GM21528 (cell line): ENCODE results near the gene SLC35B2.
"Not testable (repeated sequence)": the region's sequence is repeated elsewhere in the genome, so short reads cannot be mapped to it uniquely, and the experiment has no call there.

ENCODE experiments used
- ATAC-seq: cut with Tn5 transposase; IDR thresholded peaks from one replicate; pipeline ENCODE4 v1.9.1; 2021; ENCODE audit warnings: mild to moderate bottlenecking, moderate library complexity; ENCODE audit not compliant: unreplicated experiment, low FRiP score

Gene SLC35B2

DNA sequence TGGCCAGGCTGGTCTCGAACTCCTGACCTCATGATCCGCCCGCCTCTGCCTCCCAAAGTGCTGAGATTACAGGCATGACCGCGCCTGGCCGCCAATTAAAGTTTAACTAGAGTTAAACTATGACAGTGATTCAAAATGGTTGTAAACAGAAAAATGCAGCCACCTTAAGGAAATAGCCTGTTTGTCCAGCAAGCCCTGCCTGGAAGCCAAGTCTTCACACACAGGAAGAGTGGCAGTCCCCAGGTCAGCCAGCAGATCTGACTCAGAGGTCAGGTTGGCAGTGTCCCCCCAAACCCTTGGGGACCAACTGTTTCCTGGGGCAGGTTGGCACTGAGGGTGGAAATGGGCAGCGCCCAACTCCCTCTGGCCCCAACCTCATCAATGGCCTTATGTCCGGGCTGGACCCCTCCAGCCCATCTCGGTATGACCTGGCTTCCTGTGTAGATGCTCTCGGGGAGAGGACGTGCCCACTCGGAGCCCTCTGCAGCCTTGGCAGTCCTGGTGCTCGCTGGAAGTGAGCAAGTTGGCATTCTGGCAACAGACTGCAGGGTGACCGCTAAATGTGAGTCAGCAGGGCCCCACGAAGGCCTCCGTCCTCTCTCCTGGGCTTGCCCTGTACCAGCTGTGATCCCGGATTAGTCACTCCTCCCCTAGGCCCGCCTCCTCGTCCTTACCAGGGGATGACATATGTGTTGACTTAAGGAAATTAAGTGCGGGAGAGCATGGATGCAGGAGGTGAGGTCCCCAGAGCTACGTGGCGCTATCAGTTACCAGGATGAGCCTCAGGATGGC lies 20.1 kb downstream of the SLC35B2 start:
- ATAC-seq: peak; percentile 54

DNA sequence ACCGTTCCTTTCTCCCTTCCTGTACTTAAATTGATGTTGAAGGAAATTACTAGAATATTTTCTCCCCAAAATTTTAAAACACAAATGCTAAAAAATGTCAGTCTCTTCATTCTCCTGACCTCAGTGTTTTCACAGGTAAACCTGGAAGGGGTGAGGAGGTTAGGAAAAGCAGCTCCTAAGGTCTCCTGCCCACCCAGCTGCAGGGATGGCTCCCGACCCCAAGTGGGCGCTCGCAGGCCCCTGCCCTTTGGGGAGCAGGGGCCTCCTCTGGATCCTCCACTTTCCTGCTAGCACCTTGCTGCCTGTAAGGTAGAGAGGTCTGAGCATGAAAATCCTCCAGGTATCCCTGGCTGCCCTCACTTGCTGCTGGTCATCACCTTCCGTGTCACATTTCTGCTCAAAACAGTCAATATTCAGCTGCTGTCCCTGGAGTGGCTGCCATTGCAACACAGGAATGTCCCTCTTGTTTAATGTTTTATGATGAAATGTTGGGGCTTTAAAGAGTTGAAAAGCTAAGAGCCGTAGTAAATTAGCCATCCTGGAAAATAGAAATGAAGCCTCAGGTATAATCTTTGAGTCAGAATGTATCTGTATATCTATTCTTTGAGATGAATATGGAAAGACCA lies 21.3 kb downstream of the SLC35B2 start:
- no peak for ATAC-seq

DNA sequence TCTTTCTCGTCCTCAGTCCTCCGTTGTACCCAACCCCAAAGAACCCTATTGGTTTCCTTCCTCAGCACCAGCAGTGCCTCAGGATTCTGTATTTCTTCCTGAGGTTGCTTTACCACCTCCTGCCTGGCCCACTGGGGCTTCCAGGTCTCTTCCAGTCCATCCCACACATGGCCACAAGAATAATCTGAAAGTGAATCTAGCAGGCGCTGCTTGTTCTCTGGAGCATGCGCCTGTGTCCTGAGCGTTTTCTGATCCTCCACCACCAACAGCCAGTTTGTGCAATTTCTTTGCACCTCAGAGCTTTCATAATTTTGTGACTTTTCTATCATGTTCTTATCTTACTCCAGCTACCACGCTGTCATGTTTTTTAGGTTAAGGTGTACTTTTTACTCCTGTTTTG lies 22.1 kb downstream of the SLC35B2 start:
- ATAC-seq: no peak

DNA sequence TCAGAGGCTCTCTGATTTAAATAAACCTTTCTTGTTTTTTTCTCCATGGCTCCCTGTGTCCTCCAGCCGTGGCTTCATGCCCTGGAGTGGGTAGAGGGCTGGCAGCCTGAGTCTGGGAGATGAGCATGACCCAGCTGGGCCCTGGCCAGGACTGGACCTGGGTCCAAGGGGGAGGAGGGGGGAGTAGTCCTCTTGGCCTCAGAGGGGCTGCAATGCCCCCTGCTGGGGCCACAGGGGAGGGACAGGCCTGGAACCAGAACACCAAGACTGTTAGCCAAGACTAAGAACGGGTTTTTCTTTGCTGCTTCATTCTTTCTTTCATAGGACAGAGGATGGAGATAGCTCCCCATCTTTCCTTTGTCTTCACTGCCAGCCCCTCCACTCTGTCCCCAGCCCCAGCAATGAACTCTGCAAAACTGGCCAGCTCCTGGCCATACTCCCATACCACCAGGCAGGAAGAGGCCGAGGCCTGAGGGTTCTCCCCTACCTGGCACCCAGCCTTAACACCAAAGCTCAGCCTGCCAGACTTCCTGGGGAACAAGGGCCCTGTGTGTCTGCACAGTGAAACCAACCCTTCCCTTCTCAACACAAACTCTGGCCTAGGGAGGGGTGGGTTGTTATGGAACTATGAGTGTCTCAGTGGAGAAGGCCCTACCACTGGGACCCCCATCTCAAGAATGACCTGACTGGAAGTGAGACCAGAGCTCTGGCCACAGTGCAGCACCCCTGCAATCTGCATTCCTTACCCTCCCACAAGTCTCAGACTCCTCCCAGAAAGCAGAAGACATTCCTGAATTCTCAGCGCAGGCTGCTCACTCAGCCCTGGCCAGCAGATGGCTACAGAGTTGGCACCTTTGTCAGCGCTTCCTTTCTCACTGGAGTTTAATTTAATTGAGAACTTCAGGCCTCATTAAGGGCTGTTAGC lies 23.0 kb downstream of the SLC35B2 start:
- no peak for ATAC-seq

DNA sequence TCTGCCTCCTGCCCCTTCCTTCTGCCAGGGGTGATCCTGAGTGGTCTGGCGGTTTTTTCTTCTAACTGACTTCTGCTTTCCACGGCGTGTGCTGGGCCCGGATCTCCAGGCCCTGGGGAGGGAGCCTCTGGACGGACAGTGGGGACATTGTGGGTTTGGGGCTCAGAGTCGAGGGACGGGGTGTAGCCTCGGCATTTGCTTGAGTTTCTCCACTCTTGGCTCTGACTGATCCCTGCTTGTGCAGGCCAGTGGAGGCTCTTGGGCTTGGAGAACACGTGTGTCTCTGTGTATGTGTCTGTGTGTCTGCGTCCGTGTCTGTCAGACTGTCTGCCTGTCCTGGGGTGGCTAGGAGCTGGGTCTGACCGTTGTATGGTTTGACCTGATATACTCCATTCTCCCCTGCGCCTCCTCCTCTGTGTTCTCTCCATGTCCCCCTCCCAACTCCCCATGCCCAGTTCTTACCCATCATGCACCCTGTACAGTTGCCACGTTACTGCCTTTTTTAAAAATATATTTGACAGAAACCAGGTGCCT lies 23.7 kb downstream of the SLC35B2 start:
- no peak for ATAC-seq

DNA sequence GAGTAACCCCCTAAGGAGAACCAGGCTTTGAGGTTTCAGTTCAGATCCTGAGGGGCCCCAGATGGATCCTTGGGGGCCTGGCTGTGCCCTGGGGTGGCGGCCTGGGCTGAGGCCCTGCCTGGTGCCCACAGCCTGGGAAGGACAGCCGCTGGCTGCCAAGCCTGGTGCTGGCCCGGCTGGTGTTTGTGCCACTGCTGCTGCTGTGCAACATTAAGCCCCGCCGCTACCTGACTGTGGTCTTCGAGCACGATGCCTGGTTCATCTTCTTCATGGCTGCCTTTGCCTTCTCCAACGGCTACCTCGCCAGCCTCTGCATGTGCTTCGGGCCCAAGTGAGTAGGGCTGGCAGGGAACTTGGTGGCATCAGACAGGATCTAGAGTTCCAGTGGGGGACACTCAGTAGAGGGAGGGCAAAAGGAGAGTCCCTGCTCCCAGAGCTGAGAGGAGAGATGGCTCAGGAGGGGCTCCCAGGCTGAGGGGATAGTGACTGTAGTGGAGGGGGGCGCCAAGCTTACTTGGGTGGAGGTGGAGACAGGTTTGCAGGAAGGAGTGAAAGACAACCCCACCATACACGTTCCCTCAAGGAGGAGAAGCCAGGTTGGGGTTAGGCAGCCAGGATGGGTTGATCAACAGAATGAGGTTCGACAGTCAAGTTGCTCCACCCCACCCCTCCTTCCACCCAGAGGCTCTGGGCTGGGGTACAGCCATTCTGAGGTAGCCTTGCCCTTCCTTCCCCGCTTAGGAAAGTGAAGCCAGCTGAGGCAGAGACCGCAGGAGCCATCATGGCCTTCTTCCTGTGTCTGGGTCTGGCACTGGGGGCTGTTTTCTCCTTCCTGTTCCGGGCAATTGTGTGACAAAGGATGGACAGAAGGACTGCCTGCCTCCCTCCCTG lies 24.4 kb downstream of the SLC35B2 start:
- ATAC-seq: no peak

DNA sequence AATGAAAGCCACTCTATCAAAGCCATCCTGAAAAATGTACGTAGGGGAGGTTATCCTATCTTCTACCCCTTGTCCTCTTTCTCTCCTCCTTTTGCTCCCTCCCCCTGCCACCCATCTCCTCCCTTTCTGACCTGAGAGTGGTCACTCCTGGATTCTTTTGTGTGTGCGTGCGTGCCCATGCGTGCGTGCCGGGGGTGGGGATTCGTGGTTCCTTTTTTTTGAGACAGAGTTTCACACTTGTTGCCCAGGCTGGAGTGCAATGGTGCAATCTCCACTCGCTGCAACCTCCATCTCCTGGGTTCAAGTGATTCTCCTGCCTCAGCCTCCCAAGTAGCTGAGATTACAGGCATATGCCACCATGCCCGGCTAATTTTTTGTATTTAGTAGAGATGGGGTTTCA lies 25.9 kb downstream of the SLC35B2 start:
- ATAC-seq: not testable (repeated sequence)

DNA sequence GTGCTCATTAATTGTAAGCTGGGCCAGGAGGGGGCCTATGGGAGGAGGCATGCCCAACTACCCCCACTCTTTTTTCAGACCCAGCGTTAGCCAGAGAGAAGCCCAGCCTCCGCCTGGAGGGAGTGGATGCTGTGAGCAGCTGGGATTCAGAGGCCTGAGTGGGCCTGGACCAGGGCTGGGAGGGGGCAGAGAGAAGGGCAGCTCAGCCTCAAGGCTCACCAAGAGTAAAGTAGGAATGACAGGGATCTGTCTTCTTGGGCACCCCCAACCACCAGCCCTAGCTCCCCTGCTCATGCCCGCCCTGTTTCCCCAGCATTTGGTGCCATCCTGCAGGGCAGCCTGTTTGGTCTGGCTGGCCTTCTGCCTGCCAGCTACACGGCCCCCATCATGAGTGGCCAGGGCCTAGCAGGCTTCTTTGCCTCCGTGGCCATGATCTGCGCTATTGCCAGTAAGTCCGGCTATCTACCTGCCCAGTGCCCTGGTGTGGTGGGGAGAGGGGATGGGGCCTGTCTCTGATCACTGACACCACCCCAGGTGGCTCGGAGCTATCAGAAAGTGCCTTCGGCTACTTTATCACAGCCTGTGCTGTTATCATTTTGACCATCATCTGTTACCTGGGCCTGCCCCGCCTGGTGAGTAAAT lies 27.2 kb downstream of the SLC35B2 start:
- ATAC-seq: no peak

DNA sequence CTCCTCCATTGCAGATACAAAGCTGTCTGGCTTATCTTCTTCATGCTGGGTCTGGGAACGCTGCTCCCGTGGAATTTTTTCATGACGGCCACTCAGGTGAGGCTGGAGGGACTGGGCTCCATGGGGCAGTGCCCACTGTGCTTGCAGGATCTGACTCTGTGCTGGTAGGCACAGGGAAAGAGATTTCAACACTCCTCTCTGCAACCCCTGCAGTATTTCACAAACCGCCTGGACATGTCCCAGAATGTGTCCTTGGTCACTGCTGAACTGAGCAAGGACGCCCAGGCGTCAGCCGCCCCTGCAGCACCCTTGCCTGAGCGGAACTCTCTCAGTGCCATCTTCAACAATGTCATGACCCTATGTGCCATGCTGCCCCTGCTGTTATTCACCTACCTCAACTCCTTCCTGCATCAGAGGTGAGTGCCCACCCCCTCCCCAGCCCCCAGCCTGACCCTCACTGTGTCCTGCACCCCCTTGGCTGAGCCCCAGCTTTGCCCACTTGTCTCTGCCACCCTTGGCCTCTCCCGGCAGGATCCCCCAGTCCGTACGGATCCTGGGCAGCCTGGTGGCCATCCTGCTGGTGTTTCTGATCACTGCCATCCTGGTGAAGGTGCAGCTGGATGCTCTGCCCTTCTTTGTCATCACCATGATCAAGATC lies 27.8 kb downstream of the SLC35B2 start:
- no peak for ATAC-seq

DNA sequence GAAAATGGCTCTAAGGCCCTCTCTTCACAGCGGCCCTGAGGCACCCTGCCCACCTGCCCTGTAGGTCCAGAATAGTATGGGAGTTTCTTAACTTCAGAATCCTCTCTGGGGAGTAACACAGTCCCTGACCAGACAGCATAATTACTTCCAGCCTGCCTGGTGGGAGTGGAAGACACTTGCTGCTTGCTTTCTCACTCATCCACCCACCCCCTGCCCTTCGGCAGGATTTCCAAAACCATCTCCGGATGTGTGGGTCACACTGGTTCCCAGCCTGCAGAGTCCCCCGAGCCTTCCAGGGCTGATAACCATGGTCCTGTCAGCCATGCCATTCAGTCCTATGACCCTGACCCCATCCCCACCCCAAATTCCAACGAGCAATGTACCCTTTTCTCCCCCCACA lies 28.5 kb downstream of the SLC35B2 start:
- no peak for ATAC-seq

DNA sequence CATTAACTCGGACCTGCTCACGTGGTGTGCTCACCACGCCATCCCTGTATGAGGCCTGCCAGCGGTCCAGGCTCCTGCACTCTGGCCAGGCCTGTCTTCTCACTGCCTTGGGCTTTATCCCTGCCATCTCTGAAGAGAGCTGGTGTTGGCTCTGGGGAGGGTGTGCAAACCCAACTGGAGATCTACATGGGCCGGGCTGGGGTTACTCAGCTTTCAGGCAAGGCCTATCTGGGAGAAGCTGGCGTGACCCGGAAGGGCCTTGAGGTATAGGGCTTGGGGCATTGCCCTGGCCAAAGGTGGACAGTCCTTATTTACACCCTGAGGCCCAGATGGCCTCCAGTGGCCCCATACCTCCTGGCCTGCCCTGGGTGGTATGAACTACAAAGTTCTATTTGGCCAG lies 28.9 kb downstream of the SLC35B2 start:
- no peak for ATAC-seq

DNA sequence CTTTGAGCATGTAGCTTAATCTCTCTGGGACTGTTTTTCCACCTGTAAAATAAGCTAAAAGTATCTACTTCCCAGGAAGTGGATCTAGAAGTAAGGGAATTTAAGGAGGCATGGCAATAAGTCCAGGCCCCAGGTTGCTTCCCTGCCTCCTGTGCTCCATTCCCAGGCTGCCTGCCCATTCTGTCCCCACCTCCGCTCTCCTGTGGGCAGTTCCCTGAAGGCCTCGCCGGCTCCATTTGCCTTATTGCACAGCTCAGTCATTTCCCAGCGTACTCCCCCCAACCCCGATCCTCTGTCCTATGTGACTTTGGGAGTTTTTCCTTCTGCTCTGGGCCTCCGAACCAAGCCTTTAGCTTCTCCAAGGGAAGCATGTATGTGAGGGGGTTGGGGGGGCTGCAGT lies 29.3 kb downstream of the SLC35B2 start:
- no peak for ATAC-seq

DNA sequence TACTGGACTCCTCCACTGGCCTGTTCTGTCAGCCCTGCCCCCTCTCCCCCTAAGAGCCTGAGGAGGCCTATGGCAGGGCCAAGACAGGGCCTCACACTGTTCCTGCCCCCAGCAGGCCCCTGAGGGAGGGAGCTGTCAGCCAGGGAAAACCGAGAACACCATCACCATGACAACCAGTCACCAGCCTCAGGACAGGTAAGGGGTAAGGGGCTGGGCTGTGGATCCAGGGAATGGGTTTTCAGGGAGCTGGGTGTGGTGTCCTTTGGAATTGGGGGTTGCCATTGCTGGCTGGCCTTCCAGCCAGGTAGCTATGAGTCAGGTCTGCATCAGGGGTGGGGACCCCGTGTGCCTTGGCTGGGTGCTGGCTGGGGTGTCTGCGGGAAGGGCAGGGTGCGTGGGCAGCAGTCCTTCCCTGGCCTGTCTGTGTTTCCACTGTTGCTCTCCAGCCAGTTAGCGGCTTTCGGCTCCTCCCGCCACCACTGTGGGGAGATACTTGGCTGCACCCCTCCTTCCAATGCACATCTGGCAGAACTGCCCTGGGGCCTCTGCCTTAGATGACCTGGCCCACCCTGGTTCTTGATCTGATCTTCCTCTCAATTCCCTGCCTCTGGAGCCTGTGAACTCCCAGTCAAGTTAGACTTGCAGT lies 30.1 kb downstream of the SLC35B2 start:
- no peak for ATAC-seq

DNA sequence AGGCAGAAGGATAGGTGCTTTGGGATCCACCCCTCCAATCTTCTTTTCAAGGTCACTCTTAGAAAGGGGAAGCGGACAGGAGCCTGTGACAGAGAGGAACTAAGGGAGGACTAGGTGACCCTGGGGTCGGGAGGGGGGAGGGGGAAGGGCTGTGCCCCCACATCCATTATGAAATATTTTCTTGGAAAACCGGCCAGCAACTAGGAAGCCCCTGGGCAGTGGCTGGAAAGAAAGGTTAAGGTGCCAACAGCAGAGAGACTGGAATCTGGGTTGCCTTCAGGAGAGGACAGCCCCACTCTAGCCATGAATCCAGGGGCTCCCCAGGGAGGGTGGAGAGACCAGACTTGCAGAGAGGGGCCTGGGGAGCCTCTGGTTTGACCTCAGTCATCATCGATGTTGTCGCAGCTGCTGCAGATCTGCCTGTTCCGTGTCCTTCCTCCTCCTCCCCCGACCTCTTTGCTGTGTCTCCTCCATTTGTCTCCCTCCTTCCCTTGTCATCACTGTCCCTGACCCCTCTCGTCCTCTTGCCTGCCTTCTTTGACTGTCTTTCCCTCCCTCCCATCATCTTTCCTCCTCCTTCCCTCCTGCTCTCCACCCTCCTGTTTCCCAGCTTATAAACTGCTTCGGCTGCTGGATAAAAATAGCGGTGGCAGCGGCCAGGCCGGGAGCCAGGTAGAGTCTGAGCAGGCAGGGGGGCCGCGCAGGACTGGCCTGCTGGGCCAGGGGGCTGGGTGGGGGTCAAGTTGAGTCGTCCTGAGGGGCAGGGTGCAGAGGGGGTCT lies 30.8 kb downstream of the SLC35B2 start:
- ATAC-seq: no peak

DNA sequence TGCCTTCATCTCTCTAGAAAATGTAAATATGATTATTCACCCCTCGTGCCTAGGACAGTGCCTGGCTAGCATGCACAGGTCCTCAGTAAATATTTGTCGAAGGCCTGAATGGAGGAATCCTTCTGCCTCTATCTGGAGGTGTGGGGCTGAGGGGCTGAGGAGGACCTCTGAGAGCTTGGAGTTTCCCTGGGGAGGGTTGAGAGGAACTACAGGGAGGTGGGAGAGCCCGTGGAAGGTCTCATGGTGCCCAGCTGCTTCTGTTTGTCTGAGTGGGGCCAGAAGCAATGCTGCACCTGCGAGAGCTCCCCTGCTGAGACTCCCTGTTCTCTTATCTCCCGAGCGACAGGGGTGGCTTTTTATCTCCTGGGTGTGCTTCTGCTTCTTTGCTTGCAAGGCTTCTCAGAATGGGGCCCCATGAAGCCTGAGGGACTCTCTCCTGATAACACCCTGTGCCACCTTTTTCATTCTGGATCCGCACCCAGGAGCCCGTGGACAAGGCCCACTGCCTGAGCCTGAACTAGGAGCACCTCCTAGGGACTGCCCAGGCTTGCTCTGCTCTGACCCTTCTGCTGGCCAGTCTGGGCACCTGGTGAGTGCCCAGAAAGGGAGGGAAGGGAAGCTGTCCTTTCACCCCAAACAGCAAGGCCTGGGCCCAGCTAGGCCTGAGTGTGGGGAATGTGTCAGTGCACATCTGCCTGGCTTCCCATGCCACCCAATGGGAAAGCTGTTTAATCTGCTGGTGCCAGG lies 31.6 kb downstream of the SLC35B2 start:
- ATAC-seq: no peak

DNA sequence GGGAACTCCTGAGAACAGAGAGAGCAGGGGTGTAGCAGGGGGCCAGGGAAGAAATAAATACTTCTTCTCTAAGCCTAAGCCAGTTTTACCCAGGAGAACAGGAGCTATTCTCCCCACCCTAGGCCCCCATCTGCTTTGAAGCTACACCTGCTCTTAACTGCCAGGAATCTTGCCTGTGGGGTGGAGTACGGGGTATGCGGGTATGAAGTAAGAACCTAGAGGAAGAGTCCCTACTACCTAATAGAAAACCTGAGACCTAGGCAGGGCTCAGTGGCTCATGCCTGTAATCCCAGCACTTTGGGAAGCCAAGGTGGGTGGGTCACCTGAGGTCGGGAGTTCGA lies 32.4 kb downstream of the SLC35B2 start:
- ATAC-seq: no peak
